ENCODE data around the gene CDCP2. TPM values are rescaled to one million over a fixed set of nuclear protein-coding genes. Genes with fewer than 3 reads are reported as not detected.

The CDCP2 gene
- total RNA-seq, 1 experiment from 2014 or later = not detected

DNA sequence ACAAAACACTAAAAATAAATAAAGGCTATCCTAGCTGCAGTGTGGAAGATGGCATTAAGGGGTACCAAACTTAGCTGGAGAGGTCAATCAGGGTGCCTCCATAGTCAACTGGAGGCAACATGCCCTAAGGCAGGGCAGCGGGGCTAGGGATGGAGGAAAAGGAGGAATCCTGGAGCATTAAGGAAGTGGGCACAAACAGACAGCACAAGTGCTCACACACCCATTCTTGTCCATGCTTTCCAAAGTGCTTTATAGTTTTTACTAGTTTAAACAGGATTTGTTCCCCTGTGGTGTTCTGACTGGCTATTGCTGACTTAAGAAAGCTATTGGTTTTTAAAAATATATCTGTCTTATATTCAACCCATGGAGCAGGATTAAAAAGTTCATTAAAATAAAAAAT is 66.0 kb downstream of the CDCP2 start:
- H3K36me3 ChIP-seq = peaks cover 7% of the 10 kb centered on the region; the same call in 1 of the 2 replicates
- no peak overlapping the region for H3K4me3 ChIP-seq
- no peaks in the 10 kb centered on the region for H3K27me3 ChIP-seq
- no peak for DNase-seq
- H3K9me3 ChIP-seq (replicated peaks) = no peaks in the 10 kb centered on the region
- no peaks in the 10 kb centered on the region for H3K4me1 ChIP-seq
- no peak overlapping the region for H3K27ac ChIP-seq

DNA sequence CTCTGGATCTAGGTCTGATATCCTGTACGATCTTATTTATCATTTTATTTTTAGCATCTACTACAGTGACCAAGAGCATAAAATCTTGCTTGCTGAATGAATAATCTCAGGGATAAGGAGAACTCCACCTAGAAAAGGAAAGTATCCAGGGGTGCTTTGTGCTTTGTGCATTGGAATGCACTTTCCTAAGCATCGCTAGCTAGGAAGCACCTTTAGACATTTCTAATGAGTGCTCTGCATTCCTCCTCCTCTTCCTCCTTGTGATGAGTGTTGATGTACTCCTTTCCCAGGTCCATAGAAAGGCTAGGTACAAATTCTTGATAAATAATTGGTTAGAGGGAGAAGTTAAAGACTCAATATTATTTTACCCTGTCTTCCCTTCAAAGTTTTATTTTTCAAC is 68.0 kb downstream of the CDCP2 start:
- Histone ChIP-seq H3K9me3 (replicated peaks) (no peaks in the 10 kb centered on the region), H3K4me1 (no peaks in the 10 kb centered on the region), H3K27me3 (no peaks in the 10 kb centered on the region), H3K27ac (no peak overlapping the region), H3K4me3 (no peak overlapping the region), H3K36me3 (peaks cover 7% of the 10 kb centered on the region; the same call in 1 of the 2 replicates)
- no peak for DNase-seq

Other genes starting within 250 kb of the CDCP2 start
- 110 and 119 TPM in 2 replicates for gene IFT25, start 207.3 kb downstream of the CDCP2 start, total RNA-seq (2014; rRNA removed; shearing (Covaris generic))
- 48.4 and 50.7 TPM in 2 replicates for gene LRRC42, start 206.7 kb downstream of the CDCP2 start, total RNA-seq (2014; rRNA removed; shearing (Covaris generic))
- not detected in 2 replicates for gene LDLRAD1, start 134.8 kb downstream of the CDCP2 start, total RNA-seq (2014; rRNA removed; shearing (Covaris generic))
- gene TMEM59, start 99.8 kb downstream of the CDCP2 start, total RNA-seq (2014; rRNA removed; shearing (Covaris generic)) = 132 and 135 TPM in 2 replicates
- 6.3 and 7.8 TPM in 2 replicates for gene TCEANC2, start 99.4 kb downstream of the CDCP2 start, total RNA-seq (2014; rRNA removed; shearing (Covaris generic))
- gene CYB5RL, start 47.0 kb upstream of the CDCP2 start, total RNA-seq (2014; rRNA removed; shearing (Covaris generic)) = 6.4 and 7.0 TPM in 2 replicates
- 139 and 142 TPM in 2 replicates for gene MRPL37, start 47.2 kb upstream of the CDCP2 start, total RNA-seq (2014; rRNA removed; shearing (Covaris generic))